Tibial artery (tissue), 4 donors: ENCODE measurements around the gene DLX5.
A peak's percentile ranks its signal among the peaks of the same experiment; 100 is the strongest.

ENCODE experiments used
- DNase-seq, 2 donors: peaks; one replicate each; pipeline ENCODE4 v3.0.0-alpha.2; 2019
- H3K27ac ChIP-seq, 2 donors: fragments of 200-600 bp; sonication (generic) in 1 of 2; 1 replicate in 1 of 2; 2 replicates in 1 of 2; pipeline ENCODE4 v1.5.1; 2018 to 2019; ENCODE audit warnings: mild to moderate bottlenecking in 1 of 2
- H3K27me3 ChIP-seq, 2 donors: fragments of 200-600 bp; sonication (generic) in 1 of 2; one replicate each; pipeline versions ENCODE4 v1.5.1 to v1.6.0; 2016 to 2019
- H3K36me3 ChIP-seq, 3 donors: fragments of 200-600 bp; sonication (generic) in 2 of 3; one replicate each; pipeline ENCODE4 v1.5.1; 2016 to 2019; ENCODE audit warnings: mild to moderate bottlenecking in 2 of 3
- H3K4me1 ChIP-seq, 4 donors: fragments of 200-600 bp; sonication (generic) in 2 of 4; 1 replicate in 3 of 4; 2 replicates in 1 of 4; pipeline ENCODE4 v1.5.1; 2016 to 2019
- H3K4me3 ChIP-seq, 2 donors: fragments of 200-600 bp; sonication (generic) in 1 of 2; 1 replicate in 1 of 2; 2 replicates in 1 of 2; pipeline ENCODE4 v1.5.1; 2018 to 2019; ENCODE audit warnings: mild to moderate bottlenecking in 2 of 2
- H3K9me3 ChIP-seq, 3 donors: fragments of 200-600 bp; sonication (generic) in 1 of 3; one replicate each; pipeline ENCODE4 v1.5.1; 2016 to 2019
- CTCF ChIP-seq, 2 experiments: fragments of 200-600 bp in 1 of 2; fragments of 450-650 bp in 1 of 2; IDR thresholded peaks; one replicate each; pipeline ENCODE4 v1.5.1; 2017 to 2019; ENCODE audit warnings: antibody characterized with exemption in 2 of 2, mild to moderate bottlenecking in 1 of 2, moderate library complexity in 1 of 2
- intact Hi-C: fragments of 100-400 bp; cut with DNase I; formaldehyde crosslinking; loops from one replicate; pipeline ENCODE4 v1.15.0; 2023; ENCODE audit warnings: low total_unique reads

Gene DLX5

GRCh38 chr7:97015756-97016380, 8.8 kb downstream of the DLX5 start:
- Histone ChIP-seq H3K36me3 (no peaks in the 10 kb centered on the region), H3K27ac (no peak overlapping the region), H3K27me3 (peaks cover 3 to 99% of the 10 kb centered on the region in 2 donors), H3K9me3 (no peaks in the 10 kb centered on the region), H3K4me3 (peak overlapping the region in 1 of 2 donors; percentile 12), H3K4me1 (peaks cover 0 to 33% (median 26%) of the 10 kb centered on the region in 4 donors)
- no peak for TF ChIP-seq CTCF (IDR thresholded peaks at IDR 0.05)
- intact Hi-C loops = no loop called here
- DNase-seq = no peak

- Histone ChIP-seq H3K9me3 (no peaks in the 10 kb centered on the region), H3K4me1 (peaks cover 0 to 29% (median 25%) of the 10 kb centered on the region in 4 donors), H3K27ac (no peak overlapping the region), H3K4me3 (no peak overlapping the region), H3K27me3 (peaks cover 3 to 99% of the 10 kb centered on the region in 2 donors), H3K36me3 (no peaks in the 10 kb centered on the region)
- intact Hi-C loops = no loop called here
- DNase-seq = no peak
- TF ChIP-seq CTCF (IDR thresholded peaks at IDR 0.05) = no peak
Measured at GRCh38 chr7:97015279-97015678, 9.4 kb downstream of the DLX5 start.

GRCh38 chr7:97014145-97014750, 10.4 kb downstream of the DLX5 start:
- H3K4me3 ChIP-seq = no peak overlapping the region
- no peaks in the 10 kb centered on the region for H3K9me3 ChIP-seq
- TF ChIP-seq CTCF (IDR thresholded peaks at IDR 0.05) = no peak
- peaks cover 3 to 99% of the 10 kb centered on the region in 2 donors for H3K27me3 ChIP-seq
- H3K27ac ChIP-seq = no peak overlapping the region
- H3K4me1 ChIP-seq = peaks cover 0 to 29% (median 25%) of the 10 kb centered on the region in 4 donors
- intact Hi-C loops = no loop called here
- H3K36me3 ChIP-seq = no peaks in the 10 kb centered on the region
- no peak for DNase-seq

GRCh38 chr7:97013845-97014134, 10.8 kb downstream of the DLX5 start:
- H3K4me1 ChIP-seq = peaks cover 0 to 27% (median 24%) of the 10 kb centered on the region in 4 donors
- no peak overlapping the region for H3K27ac ChIP-seq
- DNase-seq = no peak
- no peak for TF ChIP-seq CTCF (IDR thresholded peaks at IDR 0.05)
- intact Hi-C loops = no loop called here
- H3K9me3 ChIP-seq = no peaks in the 10 kb centered on the region
- no peaks in the 10 kb centered on the region for H3K36me3 ChIP-seq
- H3K4me3 ChIP-seq = no peak overlapping the region
- peaks cover 3 to 99% of the 10 kb centered on the region in 2 donors for H3K27me3 ChIP-seq

GRCh38 chr7:97013134-97013844, 11.3 kb downstream of the DLX5 start:
- H3K36me3 ChIP-seq = no peaks in the 10 kb centered on the region
- no peak for DNase-seq
- peaks cover 0 to 22% (median 19%) of the 10 kb centered on the region in 4 donors for H3K4me1 ChIP-seq
- no peaks in the 10 kb centered on the region for H3K9me3 ChIP-seq
- H3K4me3 ChIP-seq = no peak overlapping the region
- intact Hi-C loops = no loop called here
- no peak overlapping the region for H3K27ac ChIP-seq
- no peak for TF ChIP-seq CTCF (IDR thresholded peaks at IDR 0.05)
- H3K27me3 ChIP-seq = peaks cover 3 to 99% of the 10 kb centered on the region in 2 donors
